Loucy (cell line): ENCODE results near the gene HTR7.
A peak's percentile ranks its signal among the peaks of the same experiment; 100 is the strongest.

Source experiments
- H2AFZ ChIP-seq: fragments of 200-600 bp; sonication (generic); 2 replicates; pipeline ENCODE4 v1.6.0; 2016; ENCODE audit warnings: antibody characterized with exemption, mild to moderate bottlenecking, low read length, moderate library complexity
- H3F3A ChIP-seq: fragments of 200-600 bp; 2 replicates; pipeline ENCODE4 v1.6.0; 2016; ENCODE audit warnings: antibody characterized with exemption, low read depth, mild to moderate bottlenecking
- H3K27me3 ChIP-seq: fragments of 200-600 bp; sonication (generic); 2 replicates; pipeline ENCODE4 v1.6.1; 2014; ENCODE audit warnings: low read length, mild to moderate bottlenecking; ENCODE audit not compliant: insufficient read depth, poor library complexity, severe bottlenecking
- H3K36me3 ChIP-seq: fragments of 200-600 bp; sonication (generic); 2 replicates; pipeline ENCODE4 v1.6.1; 2016; ENCODE audit warnings: low read length; ENCODE audit not compliant: insufficient read depth
- H3K4me1 ChIP-seq: fragments of 200-600 bp; sonication (generic); 2 replicates; pipeline ENCODE4 v1.5.1; 2014; ENCODE audit warnings: low read length, mild to moderate bottlenecking; ENCODE audit not compliant: insufficient read depth, poor library complexity, severe bottlenecking
- H3K4me2 ChIP-seq: fragments of 200-600 bp; sonication (generic); 2 replicates; pipeline ENCODE4 v1.6.0; 2014; ENCODE audit warnings: antibody characterized with exemption, low read length, low read depth, mild to moderate bottlenecking; ENCODE audit not compliant: poor library complexity, severe bottlenecking
- H3K4me3 ChIP-seq: fragments of 200-600 bp; sonication (generic); 2 replicates; pipeline ENCODE4 v1.5.1; 2014; ENCODE audit warnings: low read length, mild to moderate bottlenecking, mixed read lengths; ENCODE audit not compliant: poor library complexity, severe bottlenecking
- H3K79me2 ChIP-seq: fragments of 200-600 bp; sonication (generic); 2 replicates; pipeline ENCODE4 v1.6.1; 2014; ENCODE audit warnings: low read length; ENCODE audit not compliant: insufficient read depth
- H3K9ac ChIP-seq: fragments of 200-600 bp; sonication (generic); 2 replicates; pipeline ENCODE4 v1.6.0; 2014; ENCODE audit warnings: mild to moderate bottlenecking, low read depth, low read length, moderate library complexity; ENCODE audit not compliant: poor library complexity, severe bottlenecking
- H3K9me2 ChIP-seq: fragments of 200-600 bp; sonication (generic); replicated peaks from 2 replicates; pipeline ENCODE4 v1.6.1; 2016; ENCODE audit warnings: low read depth, low read length, mixed read lengths
- H3K9me3 ChIP-seq: fragments of 200-600 bp; sonication (generic); 2 replicates; pipeline ENCODE4 v1.6.1; 2014; ENCODE audit warnings: mild to moderate bottlenecking, antibody characterized with exemption, low read length, low read depth; ENCODE audit not compliant: insufficient read depth
- H4K20me1 ChIP-seq: fragments of 200-600 bp; sonication (generic); 2 replicates; pipeline ENCODE4 v1.6.0; 2014; ENCODE audit warnings: antibody characterized with exemption, low read length, mild to moderate bottlenecking; ENCODE audit not compliant: insufficient read depth, poor library complexity, severe bottlenecking
- CTCF ChIP-seq: fragments of 200-600 bp; sonication (generic); conservative IDR thresholded peaks from 2 replicates; pipeline ENCODE4 v1.5.1; 2014; ENCODE audit warnings: mild to moderate bottlenecking, antibody characterized with exemption, low read length
- EZH2phosphoT487 ChIP-seq: fragments of 200-600 bp; IDR thresholded peaks from 2 replicates; pipeline ENCODE4 v1.6.1; 2018; ENCODE audit warnings: antibody characterized with exemption, mild to moderate bottlenecking, moderate library complexity, borderline replicate concordance

Gene HTR7

GRCh38 chr10:90722832-90723231 is 135.0 kb downstream of the HTR7 start:
- no peaks in the 10 kb centered on the region for H3K27me3 ChIP-seq
- no peaks in the 10 kb centered on the region for H3K9me3 ChIP-seq
- H3K9ac ChIP-seq = no peak overlapping the region
- no peaks in the 10 kb centered on the region for H3K4me1 ChIP-seq
- H3K79me2 ChIP-seq = no peaks in the 10 kb centered on the region
- no peaks in the 10 kb centered on the region for H4K20me1 ChIP-seq
- no peak for TF ChIP-seq EZH2phosphoT487
- no peak for TF ChIP-seq CTCF
- no peaks in the 10 kb centered on the region for H3K9me2 ChIP-seq
- H2AFZ ChIP-seq = no peak overlapping the region
- H3K4me3 ChIP-seq = no peak overlapping the region
- H3K36me3 ChIP-seq = no peaks in the 10 kb centered on the region
- H3K4me2 ChIP-seq = no peak overlapping the region
- no peaks in the 10 kb centered on the region for H3F3A ChIP-seq

GRCh38 chr10:90718182-90718581 is 139.7 kb downstream of the HTR7 start:
- Histone ChIP-seq H3K9me3 (no peaks in the 10 kb centered on the region), H3F3A (no peaks in the 10 kb centered on the region), H3K4me3 (no peak overlapping the region), H3K4me2 (no peak overlapping the region), H2AFZ (no peak overlapping the region), H3K4me1 (no peaks in the 10 kb centered on the region), H3K79me2 (no peaks in the 10 kb centered on the region), H3K9me2 (no peaks in the 10 kb centered on the region), H4K20me1 (no peaks in the 10 kb centered on the region), H3K36me3 (no peaks in the 10 kb centered on the region), H3K27me3 (no peaks in the 10 kb centered on the region), H3K9ac (no peak overlapping the region)
- TF ChIP-seq CTCF = 0 out of 2 replicates have a peak, but pooled peaks have one; percentile 20
- TF ChIP-seq EZH2phosphoT487 = no peak

- Histone ChIP-seq H3K27me3 (no peaks in the 10 kb centered on the region), H3K79me2 (no peaks in the 10 kb centered on the region), H3K4me1 (no peaks in the 10 kb centered on the region), H3K9me3 (no peaks in the 10 kb centered on the region), H3K9me2 (no peaks in the 10 kb centered on the region), H3F3A (no peaks in the 10 kb centered on the region), H3K4me3 (no peak overlapping the region), H3K36me3 (no peaks in the 10 kb centered on the region), H3K4me2 (no peak overlapping the region), H3K9ac (no peak overlapping the region), H2AFZ (no peak overlapping the region), H4K20me1 (no peaks in the 10 kb centered on the region)
- TF ChIP-seq CTCF (no peak), EZH2phosphoT487 (no peak)
These were observed 145.3 kb downstream of the HTR7 start for GRCh38 chr10:90712529-90712928.
